ENCODE data around the gene MAMDC2.

- TF ChIP-seq CTCF (IDR thresholded peaks at IDR 0.05) (no peak), POLR2A (IDR thresholded peaks at IDR 0.05) (no peak)
Measured at GRCh38 chr9:70031141-70031545, 12.5 kb upstream of the MAMDC2 start.
